Panc1 (cell line): Measurements from ENCODE around the gene ZFP92. TPM values are rescaled to one million over a fixed set of nuclear protein-coding genes. Genes with fewer than 3 reads are reported as not detected.

Experiments used
- ATAC-seq: fragments of 200-7000 bp; cut with Tn5 transposase; 2 replicates; pipeline ENCODE4 v1.9.1; 2020; ENCODE audit warnings: mild to moderate bottlenecking, moderate library complexity
- BruUV-seq: library from RNA; stranded (reverse); fragments of 400-500 nt; replicated peaks from 2 replicates; lab custom pipeline; 2021; lab: Mats Ljungman, UMichigan
- CTCF ChIA-PET: fragments of 300-600 bp; sonication (Branson Sonifier 250); formaldehyde crosslinking; loops from one replicate; lab custom pipeline; 2022; ENCODE audit warnings: antibody characterized with exemption; lab: Charles Lee
- POLR2A ChIA-PET: fragments of 300-600 bp; sonication (Branson Sonifier 250); formaldehyde crosslinking; loops from one replicate; lab custom pipeline; 2022; ENCODE audit warnings: antibody characterized with exemption; lab: Charles Lee
- DNase-seq: peaks from one replicate; pipeline ENCODE4 v3.0.0-alpha.2; 2010; ENCODE audit warnings: low read depth, low spot score
- H3K27ac ChIP-seq: 2 replicates; pipeline ENCODE4 v1.5.1; 2011; ENCODE audit warnings: mild to moderate bottlenecking, low read length, inconsistent platforms
- H3K27me3 ChIP-seq: fragments of 200-500 bp; sonication (Bioruptor generic); 2 replicates; pipeline ENCODE4 v1.6.0; 2014; ENCODE audit warnings: low read length, inconsistent platforms; ENCODE audit not compliant: control insufficient read depth, insufficient read depth
- H3K36me3 ChIP-seq: fragments of 200-500 bp; sonication (Bioruptor generic); 2 replicates; pipeline ENCODE4 v1.5.1; 2014; ENCODE audit warnings: inconsistent platforms, mild to moderate bottlenecking, low read length, moderate library complexity; ENCODE audit not compliant: control insufficient read depth, insufficient read depth
- H3K4me1 ChIP-seq: 2 replicates; pipeline ENCODE4 v1.5.1; 2011; ENCODE audit warnings: inconsistent platforms, mild to moderate bottlenecking, low read length, moderate library complexity; ENCODE audit not compliant: control insufficient read depth, insufficient read depth
- H3K4me3 ChIP-seq, 2 experiments: 2 replicates each; pipeline ENCODE4 v1.5.1; 2011 to 2012; ENCODE audit warnings: low read depth in 2 of 2, low read length in 2 of 2, mild to moderate bottlenecking in 2 of 2, inconsistent platforms in 1 of 2, moderate library complexity in 1 of 2
- H3K9me3 ChIP-seq: fragments of 200-500 bp; sonication (Bioruptor generic); 2 replicates; pipeline ENCODE4 v1.5.1; 2014; ENCODE audit warnings: low read depth, mild to moderate bottlenecking, inconsistent platforms, low read length, moderate library complexity; ENCODE audit not compliant: control insufficient read depth, insufficient read depth
- POLR2AphosphoS5 ChIP-seq: IDR thresholded peaks from 2 replicates; pipeline ENCODE4 v1.6.1; 2012; ENCODE audit warnings: mild to moderate bottlenecking, low read depth, low read length, moderate library complexity
- SIN3A ChIP-seq: IDR thresholded peaks from 2 replicates; pipeline ENCODE4 v1.6.1; 2012; ENCODE audit warnings: low read depth, mild to moderate bottlenecking, low read length, moderate library complexity, borderline replicate concordance; ENCODE audit not compliant: insufficient read depth
- TCF7L2 ChIP-seq: IDR thresholded peaks from 2 replicates; pipeline ENCODE4 v1.6.1; 2011; ENCODE audit warnings: mild to moderate bottlenecking, low read depth, low read length, inconsistent platforms
- in situ Hi-C: cut with HindIII; loops from 2 replicates; pipeline ENCODE4 v1.10.0; 2016; ENCODE audit warnings: low sequenced_read_pairs, low pct_unique_long_range_greater_than_20kb
- intact Hi-C: fragments of 100-400 bp; cut with micrococcal nuclease; formaldehyde crosslinking; loops from one replicate; pipeline ENCODE4 v1.10.0; 2022; ENCODE audit not compliant: unreplicated experiment
- total RNA-seq: library from RNA; stranded (reverse); gene quantifications from one replicate; pipeline ENCODE4 v1.2.1, GENCODE V29; 2021; ENCODE audit not compliant: unreplicated experiment
- TF ChIP-seq, protein P1 (sequence below): fragments of 450-650 bp; IDR thresholded peaks from 2 replicates; pipeline ENCODE4 v1.5.1; 2017; ENCODE audit warnings: mild to moderate bottlenecking
- TF ChIP-seq, protein P2 (sequence below), 2 experiments: IDR thresholded peaks; 2 replicates each; pipeline ENCODE4 v1.6.1; 2011 to 2012; ENCODE audit warnings: low read depth in 2 of 2, control low read depth in 1 of 2, low read length in 1 of 2, mild to moderate bottlenecking in 1 of 2, moderate library complexity in 1 of 2; ENCODE audit not compliant: insufficient read depth in 1 of 2

ZFP92 gene
- total RNA-seq, 1 experiment from 2014 or later: 0.90 TPM

DNA sequence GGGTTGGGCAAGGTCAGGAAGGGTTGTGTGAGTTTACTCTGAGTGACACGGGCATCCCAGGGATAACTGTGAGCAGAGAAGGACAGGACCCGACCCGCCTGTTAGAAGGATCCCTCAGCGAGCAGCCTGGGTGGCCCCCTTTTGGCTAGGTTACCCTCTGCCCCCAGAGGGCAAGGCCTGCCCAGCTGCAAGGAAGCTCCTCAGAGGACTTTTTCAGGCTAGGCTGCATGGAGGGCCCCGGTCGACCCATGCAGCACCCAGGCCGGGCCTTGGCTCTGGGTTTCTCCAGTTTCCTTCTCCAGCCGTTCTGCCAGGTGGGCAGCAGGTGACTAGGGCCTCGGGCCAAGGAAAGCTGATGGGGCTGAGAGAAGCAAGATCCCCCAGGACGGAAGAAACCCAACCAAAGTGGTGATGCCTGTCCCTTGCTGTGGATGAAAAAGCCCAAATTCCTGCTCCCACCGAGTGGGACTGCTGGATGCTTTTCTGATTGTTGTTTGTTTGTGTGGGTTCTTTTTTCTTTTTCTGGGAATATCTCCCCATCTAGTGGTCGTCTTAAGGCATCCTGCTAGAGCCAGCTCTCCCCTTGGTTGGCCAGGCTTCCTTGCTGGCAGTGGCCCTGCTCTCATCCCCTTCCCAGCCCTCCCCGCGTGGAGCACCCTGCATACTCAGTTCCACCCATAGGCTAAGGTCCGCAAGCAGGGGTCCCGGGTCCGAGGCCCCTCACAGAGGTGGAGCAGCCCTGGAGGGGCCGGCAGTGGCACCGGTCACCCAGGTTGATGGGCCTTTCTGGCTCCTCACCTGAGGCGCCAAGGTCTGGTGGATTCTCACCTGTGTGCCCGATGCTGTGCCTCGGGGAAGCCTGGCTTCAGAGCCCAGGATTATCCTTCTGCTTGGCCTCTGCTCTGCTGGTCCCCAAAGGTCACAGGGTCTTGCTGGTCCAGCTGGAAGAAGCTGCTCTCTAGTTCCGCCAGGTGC, 1.8 kb downstream of the ZFP92 start:
- intact Hi-C loops (no loop called here), in situ Hi-C loops (no loop called here)
- CTCF ChIA-PET: interaction anchor here (0.7 kb wide), 2 partner anchors 443 to 471 kb away, joined by 3 read pairs; no protein-coding TSS in a partner anchor
- Histone ChIP-seq H3K4me3 (no peak overlapping the region), H3K9me3 (no peaks in the 10 kb centered on the region), H3K27ac (no peak overlapping the region), H3K36me3 (no peaks in the 10 kb centered on the region), H3K27me3 (no peaks in the 10 kb centered on the region; the same call in 1 of the 2 replicates), H3K4me1 (no peaks in the 10 kb centered on the region)
- DNase-seq (no peak), ATAC-seq (peak; percentile 36; the same call in 1 of the 2 replicates)
- POLR2A ChIA-PET: interaction anchor here (0.6 kb wide), 1 partner anchor 59 kb away, joined by 3 read pairs; no protein-coding TSS in a partner anchor
- BruUV-seq: no TSS peak
- no peak for TF ChIP-seq TCF7L2
- TF ChIP-seq, protein P1, sequence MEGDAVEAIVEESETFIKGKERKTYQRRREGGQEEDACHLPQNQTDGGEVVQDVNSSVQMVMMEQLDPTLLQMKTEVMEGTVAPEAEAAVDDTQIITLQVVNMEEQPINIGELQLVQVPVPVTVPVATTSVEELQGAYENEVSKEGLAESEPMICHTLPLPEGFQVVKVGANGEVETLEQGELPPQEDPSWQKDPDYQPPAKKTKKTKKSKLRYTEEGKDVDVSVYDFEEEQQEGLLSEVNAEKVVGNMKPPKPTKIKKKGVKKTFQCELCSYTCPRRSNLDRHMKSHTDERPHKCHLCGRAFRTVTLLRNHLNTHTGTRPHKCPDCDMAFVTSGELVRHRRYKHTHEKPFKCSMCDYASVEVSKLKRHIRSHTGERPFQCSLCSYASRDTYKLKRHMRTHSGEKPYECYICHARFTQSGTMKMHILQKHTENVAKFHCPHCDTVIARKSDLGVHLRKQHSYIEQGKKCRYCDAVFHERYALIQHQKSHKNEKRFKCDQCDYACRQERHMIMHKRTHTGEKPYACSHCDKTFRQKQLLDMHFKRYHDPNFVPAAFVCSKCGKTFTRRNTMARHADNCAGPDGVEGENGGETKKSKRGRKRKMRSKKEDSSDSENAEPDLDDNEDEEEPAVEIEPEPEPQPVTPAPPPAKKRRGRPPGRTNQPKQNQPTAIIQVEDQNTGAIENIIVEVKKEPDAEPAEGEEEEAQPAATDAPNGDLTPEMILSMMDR: no peak
- no peak for TF ChIP-seq POLR2AphosphoS5
- TF ChIP-seq, protein P2, sequence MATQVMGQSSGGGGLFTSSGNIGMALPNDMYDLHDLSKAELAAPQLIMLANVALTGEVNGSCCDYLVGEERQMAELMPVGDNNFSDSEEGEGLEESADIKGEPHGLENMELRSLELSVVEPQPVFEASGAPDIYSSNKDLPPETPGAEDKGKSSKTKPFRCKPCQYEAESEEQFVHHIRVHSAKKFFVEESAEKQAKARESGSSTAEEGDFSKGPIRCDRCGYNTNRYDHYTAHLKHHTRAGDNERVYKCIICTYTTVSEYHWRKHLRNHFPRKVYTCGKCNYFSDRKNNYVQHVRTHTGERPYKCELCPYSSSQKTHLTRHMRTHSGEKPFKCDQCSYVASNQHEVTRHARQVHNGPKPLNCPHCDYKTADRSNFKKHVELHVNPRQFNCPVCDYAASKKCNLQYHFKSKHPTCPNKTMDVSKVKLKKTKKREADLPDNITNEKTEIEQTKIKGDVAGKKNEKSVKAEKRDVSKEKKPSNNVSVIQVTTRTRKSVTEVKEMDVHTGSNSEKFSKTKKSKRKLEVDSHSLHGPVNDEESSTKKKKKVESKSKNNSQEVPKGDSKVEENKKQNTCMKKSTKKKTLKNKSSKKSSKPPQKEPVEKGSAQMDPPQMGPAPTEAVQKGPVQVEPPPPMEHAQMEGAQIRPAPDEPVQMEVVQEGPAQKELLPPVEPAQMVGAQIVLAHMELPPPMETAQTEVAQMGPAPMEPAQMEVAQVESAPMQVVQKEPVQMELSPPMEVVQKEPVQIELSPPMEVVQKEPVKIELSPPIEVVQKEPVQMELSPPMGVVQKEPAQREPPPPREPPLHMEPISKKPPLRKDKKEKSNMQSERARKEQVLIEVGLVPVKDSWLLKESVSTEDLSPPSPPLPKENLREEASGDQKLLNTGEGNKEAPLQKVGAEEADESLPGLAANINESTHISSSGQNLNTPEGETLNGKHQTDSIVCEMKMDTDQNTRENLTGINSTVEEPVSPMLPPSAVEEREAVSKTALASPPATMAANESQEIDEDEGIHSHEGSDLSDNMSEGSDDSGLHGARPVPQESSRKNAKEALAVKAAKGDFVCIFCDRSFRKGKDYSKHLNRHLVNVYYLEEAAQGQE (IDR thresholded peaks at IDR 0.05; ENCODE audit: insufficient read depth in 1 of 2, low read depth in 2 of 2, low read length in 1 of 2): no peak
- no peak for TF ChIP-seq SIN3A

GRCh38 chrX:153413731-153414130, 2.5 kb downstream of the ZFP92 start:
- BruUV-seq: no TSS peak
- no peak overlapping the region for H3K27ac ChIP-seq
- H3K4me3 ChIP-seq: no peak overlapping the region
- intact Hi-C loops (no loop called here), in situ Hi-C loops (no loop called here)
- ChIA-PET POLR2A (interaction anchor here (0.6 kb wide), 1 partner anchor 60 kb away, joined by 3 read pairs; no protein-coding TSS in a partner anchor), CTCF (interaction anchor here (0.7 kb wide), 2 partner anchors 443 to 472 kb away, joined by 3 read pairs; no protein-coding TSS in a partner anchor)
- H3K9me3 ChIP-seq: no peaks in the 10 kb centered on the region
- H3K27me3 ChIP-seq: no peaks in the 10 kb centered on the region; the same call in 1 of the 2 replicates
- TF ChIP-seq POLR2AphosphoS5 (no peak), TCF7L2 (no peak), SIN3A (no peak)
- TF ChIP-seq, protein P2 (IDR thresholded peaks at IDR 0.05; ENCODE audit: insufficient read depth in 1 of 2, low read depth in 2 of 2, low read length in 1 of 2): no peak
- TF ChIP-seq, protein P1: no peak
- H3K4me1 ChIP-seq: no peaks in the 10 kb centered on the region
- DNase-seq (no peak), ATAC-seq (no peak)
- no peaks in the 10 kb centered on the region for H3K36me3 ChIP-seq
